ENCODE data around the gene RYR2. TPM values are rescaled to one million over a fixed set of nuclear protein-coding genes. Genes with fewer than 3 reads are reported as not detected.

Gene RYR2
- total RNA-seq, 4 donors from 2014 or later, result 0.23 to 4.6 (median 0.89) TPM

GRCh38 chr1:237386362-237387143, 344.6 kb downstream of the RYR2 start:
- intact Hi-C loops (cut with DNase I), result loop anchor here (10.0 kb wide), 1 partner anchor 632 kb away; no protein-coding TSS in a partner anchor
- no peak for DNase-seq
- Histone ChIP-seq H3K4me3 (no peak overlapping the region), H3K27me3 (no peaks in the 10 kb centered on the region), H3K4me1 (no peaks in the 10 kb centered on the region), H3K9me3 (no peaks in the 10 kb centered on the region), H3K27ac (no peak overlapping the region), H3K36me3 (no peaks in the 10 kb centered on the region)
- 47 to 50% methylated on average over 8 of the region's 8 CpGs for whole genome bisulfite sequencing, 2 donors
- TF ChIP-seq POLR2A (IDR thresholded peaks at IDR 0.05) (no peak), CTCF (IDR thresholded peaks at IDR 0.05) (peak in 5 of 6 experiments; percentile 6 to 63 (median 49))

GRCh38 chr1:237387144-237387505, 345.1 kb downstream of the RYR2 start:
- WGBS, 2 donors, result 84% methylated on average over 5 of the region's 5 CpGs
- intact Hi-C loops (cut with DNase I), result loop anchor here (10.0 kb wide), 1 partner anchor 632 kb away; no protein-coding TSS in a partner anchor
- no peak overlapping the region for H3K27ac ChIP-seq
- H3K36me3 ChIP-seq, result no peaks in the 10 kb centered on the region
- H3K4me3 ChIP-seq, result no peak overlapping the region
- H3K4me1 ChIP-seq, result no peaks in the 10 kb centered on the region
- TF ChIP-seq CTCF (IDR thresholded peaks at IDR 0.05) (no peak), POLR2A (IDR thresholded peaks at IDR 0.05) (no peak)
- DNase-seq, result no peak
- H3K27me3 ChIP-seq, result no peaks in the 10 kb centered on the region
- no peaks in the 10 kb centered on the region for H3K9me3 ChIP-seq

GRCh38 chr1:237390823-237391222, 348.8 kb downstream of the RYR2 start:
- no peak for DNase-seq

GRCh38 chr1:237393632-237394031, 351.6 kb downstream of the RYR2 start:
- H3K27me3 ChIP-seq, result no peaks in the 10 kb centered on the region
- WGBS, 2 donors, result 36 to 41% methylated on average over 3 of the region's 3 CpGs
- H3K36me3 ChIP-seq, result no peaks in the 10 kb centered on the region
- DNase-seq, result no peak
- no peaks in the 10 kb centered on the region for H3K9me3 ChIP-seq
- no peaks in the 10 kb centered on the region for H3K4me1 ChIP-seq
- intact Hi-C loops (cut with DNase I), result no loop called here
- TF ChIP-seq CTCF (IDR thresholded peaks at IDR 0.05), result no peak
- TF ChIP-seq POLR2A (IDR thresholded peaks at IDR 0.05), result no peak
- no peak overlapping the region for H3K4me3 ChIP-seq
- H3K27ac ChIP-seq, result no peak overlapping the region

More at GRCh38 chr1:237390823-237391222, 348.8 kb downstream of the RYR2 start:
- Histone ChIP-seq H3K27me3 (no peaks in the 10 kb centered on the region), H3K9me3 (no peaks in the 10 kb centered on the region), H3K4me3 (no peak overlapping the region), H3K27ac (no peak overlapping the region), H3K4me1 (no peaks in the 10 kb centered on the region), H3K36me3 (no peaks in the 10 kb centered on the region)
- WGBS, 2 donors, result 21 to 32% methylated on average over 3 of the region's 3 CpGs
- TF ChIP-seq POLR2A (IDR thresholded peaks at IDR 0.05), result no peak
- no peak for TF ChIP-seq CTCF (IDR thresholded peaks at IDR 0.05)
- intact Hi-C loops (cut with DNase I), result no loop called here

GRCh38 chr1:237394281-237394680, 352.3 kb downstream of the RYR2 start:
- intact Hi-C loops (cut with DNase I), result no loop called here
- no peaks in the 10 kb centered on the region for H3K4me1 ChIP-seq
- H3K27ac ChIP-seq, result no peak overlapping the region
- H3K27me3 ChIP-seq, result no peaks in the 10 kb centered on the region
- peaks cover 0 to 4% (median 0%) of the 10 kb centered on the region in 3 donors for H3K9me3 ChIP-seq
- no peak for DNase-seq
- TF ChIP-seq POLR2A (IDR thresholded peaks at IDR 0.05) (no peak), CTCF (IDR thresholded peaks at IDR 0.05) (no peak)
- no peak overlapping the region for H3K4me3 ChIP-seq
- H3K36me3 ChIP-seq, result no peaks in the 10 kb centered on the region
- 71 to 76% methylated on average over 2 of the region's 2 CpGs for WGBS, 2 donors

Data from esophagus squamous epithelium (tissue), 5 donors.